K562 (cell line): Measurements from ENCODE around the gene TARBP1. TPM values are rescaled to one million over a fixed set of nuclear protein-coding genes. Genes with fewer than 3 reads are reported as not detected.

Source experiments
- CHD7 ChIP-seq: fragments of 200-600 bp; sonication (generic); IDR thresholded peaks from one replicate; pipeline ENCODE4 v1.6.1; 2012; ENCODE audit warnings: mild to moderate bottlenecking, low read depth, low read length, inconsistent platforms
- GMEB1 ChIP-seq: fragments of 250-450 bp; sonication (Bioruptor Pico); IDR thresholded peaks from 2 replicates; pipeline ENCODE4 v1.4.0; 2020; ENCODE audit warnings: mild to moderate bottlenecking
- KAT7 ChIP-seq: sonication (generic); formaldehyde crosslinking; IDR thresholded peaks from 2 replicates; pipeline ENCODE4 v1.8.0; 2022; ENCODE audit warnings: missing genetic modification reagents, mild to moderate bottlenecking, borderline replicate concordance
- RCOR1 ChIP-seq, 2 experiments: IDR thresholded peaks; 2 replicates each; pipeline ENCODE4 v1.6.1; 2012; ENCODE audit warnings: low read depth in 2 of 2, low read length in 2 of 2, borderline replicate concordance in 1 of 2, improper control_type of control experiment in 1 of 2
- TOE1 ChIP-seq, 2 experiments: fragments of 450-650 bp in 1 of 2; sonication (generic) in 1 of 2; formaldehyde crosslinking in 1 of 2; IDR thresholded peaks; 2 replicates each; pipeline versions ENCODE4 v1.7.1 to v1.8.0; 2016 to 2022; ENCODE audit warnings: borderline replicate concordance in 2 of 2, mild to moderate bottlenecking in 2 of 2, antibody characterized with exemption in 1 of 2, inconsistent platforms in 1 of 2, low read depth in 1 of 2, missing genetic modification reagents in 1 of 2, moderate library complexity in 1 of 2
- ZNF592 ChIP-seq: fragments of 450-650 bp; IDR thresholded peaks from 2 replicates; pipeline ENCODE4 v1.6.1; 2017; ENCODE audit warnings: antibody characterized with exemption, mild to moderate bottlenecking
- polyA plus RNA-seq, 8 experiments: library from polyadenylated mRNA; depleted of rRNA in 4 of 8; stranded (reverse) in 5 of 8; unstranded in 3 of 8; fragments of >200 nt; fragmentation: Nextera tagmentation in 2 of 8; fragmentation: Illumina TruSeq in 1 of 8; extraction: Ambion mirVana in 2 of 8; extraction: Trizol in 1 of 8; gene quantifications; 2 replicates each; pipeline versions ENCODE4 v1.2.1 to v1.2.3, GENCODE V29; 2011 to 2014; ENCODE audit warnings: inconsistent platforms in 1 of 8, missing spikeins in 1 of 8
- total RNA-seq, 7 experiments: library from RNA; depleted of rRNA in 6 of 7; stranded (reverse); fragments of >200 nt in 6 of 7; fragmentation: Illumina TruSeq in 2 of 7; extraction: Trizol in 2 of 7; gene quantifications; 2 replicates each; pipeline versions ENCODE4 v1.2.1 to v1.2.3, GENCODE V29; 2011 to 2021; ENCODE audit warnings: low replicate concordance in 1 of 7

Gene TARBP1
- total and polyA plus RNA-seq, 9 of the 15 experiments (the other 6 are each of a cell fraction or from before 2014, with no cell fraction given) = 8.8 to 48.0 (median 22.9) TPM

- no peak for TF ChIP-seq CHD7
- 0 out of 4 replicates have a peak, but pooled peaks of 1 of the 2 experiments have one; percentile 52 for TF ChIP-seq RCOR1 (IDR thresholded peaks at IDR 0.05; ENCODE audit: borderline replicate concordance in 1 of 2, low read depth in 2 of 2, low read length in 2 of 2)
- TF ChIP-seq GMEB1 (CRISPR knock-in tag) = peak; percentile 44
- TF ChIP-seq KAT7 (CRISPR knock-in tag) = peak; percentile 96; the same call in 1 of the 2 replicates
- peak; percentile 97 for TF ChIP-seq ZNF592
- peak; percentile 53; the same call in 1 of the 2 replicates for TF ChIP-seq TOE1 (IDR thresholded peaks at IDR 0.05; ENCODE audit: borderline replicate concordance)
- peak; percentile 94; the same call in 1 of the 2 replicates for TF ChIP-seq TOE1 (CRISPR knock-in tag; IDR thresholded peaks at IDR 0.05; ENCODE audit: borderline replicate concordance, low read depth)
These were observed 20.4 kb upstream of the TARBP1 start (continued) for GRCh38 chr1:234499119-234499942.
